A549 treated with GW870086 at 1 μM for 4 hours (cell line): ENCODE measurements around the gene OXA1L. TPM values are rescaled to one million over a fixed set of nuclear protein-coding genes. Genes with fewer than 3 reads are reported as not detected.

Experiments used
- total RNA-seq: library from RNA; stranded (reverse); fragments of 200-300 nt; extraction: Qiagen RNA extraction; gene quantifications from 5 replicates; pipeline ENCODE4 v1.2.3, GENCODE V29; 2022; ENCODE audit warnings: low read depth

OXA1L gene
- total RNA-seq, result 143 to 168 TPM (median 161 TPM) in 5 replicates

GRCh38 chr14:22766457-22767322 is at the start of gene OXA1L:
TSS of gene OXA1L (plus strand) at chr14:22766688. CDS start at chr14:22766702, 14 bp downstream.

GRCh38 chr14:22814941-22815713 is 48.6 kb downstream of the OXA1L start, which contains the start of gene SLC7A7:
TSS of gene SLC7A7 (minus strand) at chr14:22815435. CDS start at chr14:22813398, 2,037 bp downstream.

Other genes starting within 250 kb of the OXA1L start
- 363 to 389 TPM (median 376 TPM) in 5 replicates for gene DAD1, start 177.5 kb upstream of the OXA1L start, total RNA-seq
- gene ABHD4, start 168.4 kb upstream of the OXA1L start, total RNA-seq, result 49.4 to 53.0 TPM (median 50.4 TPM) in 5 replicates
- not detected in 5 replicates for gene OR6J1, start 122.3 kb upstream of the OXA1L start, total RNA-seq
- 18.5 to 20.1 TPM (median 18.8 TPM) in 5 replicates for gene SLC7A7, start 48.7 kb downstream of the OXA1L start, total RNA-seq
- 141 to 243 TPM (median 196 TPM) in 5 replicates for gene MRPL52, start 63.2 kb downstream of the OXA1L start, total RNA-seq
- 0.45 to 0.86 TPM (median 0.57 TPM) in 5 replicates for gene MMP14, start 69.9 kb downstream of the OXA1L start, total RNA-seq
- 64.7 to 80.7 TPM (median 78.3 TPM) in 5 replicates for gene LRP10, start 105.1 kb downstream of the OXA1L start, total RNA-seq
- gene REM2, start 116.5 kb downstream of the OXA1L start, total RNA-seq, result 0.28 to 0.62 TPM (median 0.40 TPM) in 5 replicates
- gene RBM23, start 152.5 kb downstream of the OXA1L start, total RNA-seq, result 53.5 to 62.2 TPM (median 57.6 TPM) in 5 replicates
- 102 to 112 TPM (median 109 TPM) in 5 replicates for gene PRMT5, start 162.7 kb downstream of the OXA1L start, total RNA-seq
- 35.8 to 39.0 TPM (median 37.2 TPM) in 5 replicates for gene HAUS4, start 190.4 kb downstream of the OXA1L start, total RNA-seq
- gene AJUBA, start 215.9 kb downstream of the OXA1L start, total RNA-seq, result 29.2 to 36.9 TPM (median 32.6 TPM) in 5 replicates
- gene C14orf93, start 243.5 kb downstream of the OXA1L start, total RNA-seq, result 2.3 to 3.7 TPM (median 3.5 TPM) in 5 replicates